HepG2 (cell line): ENCODE data around the gene RNF38. TPM values are rescaled to one million over a fixed set of nuclear protein-coding genes. Genes with fewer than 3 reads are reported as not detected.

Experiments used
- BORCS8-MEF2B ChIP-seq: sonication (generic); formaldehyde crosslinking; IDR thresholded peaks from 2 replicates; pipeline ENCODE4 v1.8.0; 2022; ENCODE audit warnings: mild to moderate bottlenecking, missing genetic modification reagents
- CHD4 ChIP-seq: fragments of 200-600 bp; sonication (generic); IDR thresholded peaks from 2 replicates; pipeline ENCODE4 v1.7.0; 2017; ENCODE audit warnings: mild to moderate bottlenecking, low read length, borderline replicate concordance
- CREBL2 ChIP-seq: sonication (generic); formaldehyde crosslinking; IDR thresholded peaks from 2 replicates; pipeline ENCODE4 v1.8.1; 2023; ENCODE audit warnings: missing genetic modification reagents, mild to moderate bottlenecking, borderline replicate concordance
- ETS1 ChIP-seq: sonication (generic); formaldehyde crosslinking; IDR thresholded peaks from 2 replicates; pipeline ENCODE4 v1.4.0; 2020; ENCODE audit warnings: missing genetic modification reagents
- HMG20A ChIP-seq: IDR thresholded peaks from 2 replicates; pipeline ENCODE4 v1.6.1; 2016; ENCODE audit warnings: borderline replicate concordance
- HOXA9 ChIP-seq: sonication (generic); formaldehyde crosslinking; IDR thresholded peaks from 2 replicates; pipeline ENCODE4 v1.8.1; 2022; ENCODE audit warnings: missing genetic modification reagents, mild to moderate bottlenecking, moderate library complexity, borderline replicate concordance
- KAT8 ChIP-seq: IDR thresholded peaks from 2 replicates; pipeline ENCODE4 v1.6.1; 2016; ENCODE audit warnings: missing genetic modification reagents, missing compliant biosample characterization
- KMT2A ChIP-seq: sonication (generic); formaldehyde crosslinking; IDR thresholded peaks from 2 replicates; pipeline ENCODE4 v1.4.0; 2020; ENCODE audit warnings: missing genetic modification reagents
- MLXIP ChIP-seq: sonication (generic); formaldehyde crosslinking; IDR thresholded peaks from 2 replicates; pipeline ENCODE4 v1.9.0; 2021; ENCODE audit warnings: missing genetic modification reagents, borderline replicate concordance
- PBX3 ChIP-seq: sonication (generic); formaldehyde crosslinking; IDR thresholded peaks from 2 replicates; pipeline ENCODE4 v1.8.1; 2023; ENCODE audit warnings: missing genetic modification reagents, inconsistent platforms, borderline replicate concordance
- SMYD3 ChIP-seq: sonication (generic); formaldehyde crosslinking; IDR thresholded peaks from 2 replicates; pipeline ENCODE4 v1.8.1; 2023; ENCODE audit warnings: mild to moderate bottlenecking, missing genetic modification reagents
- U2AF2 ChIP-seq: fragments of 200-400 bp; formaldehyde crosslinking; IDR thresholded peaks from 2 replicates; pipeline ENCODE4 v1.6.1; 2017; ENCODE audit warnings: low read depth, mild to moderate bottlenecking, low read length
- ZNF24 ChIP-seq: fragments of 450-650 bp; IDR thresholded peaks from 2 replicates; pipeline ENCODE4 v1.6.1; 2017; ENCODE audit warnings: antibody characterized with exemption, mild to moderate bottlenecking
- ZNF337 ChIP-seq: sonication (generic); formaldehyde crosslinking; IDR thresholded peaks from 2 replicates; pipeline ENCODE4 v1.5.1; 2020; ENCODE audit warnings: missing genetic modification reagents, low read depth, mild to moderate bottlenecking, borderline replicate concordance
- ZNF33B ChIP-seq: sonication (generic); formaldehyde crosslinking; IDR thresholded peaks from 2 replicates; pipeline ENCODE4 v1.5.1; 2020; ENCODE audit warnings: mild to moderate bottlenecking, missing genetic modification reagents
- ZNF644 ChIP-seq: IDR thresholded peaks from 2 replicates; pipeline ENCODE4 v1.6.1; 2016; ENCODE audit warnings: low read depth
- ZNF775 ChIP-seq: sonication (generic); formaldehyde crosslinking; IDR thresholded peaks from 2 replicates; pipeline ENCODE4 v1.4.0; 2020; ENCODE audit warnings: missing genetic modification reagents, mild to moderate bottlenecking, moderate library complexity, borderline replicate concordance
- ZNF781 ChIP-seq: sonication (generic); formaldehyde crosslinking; IDR thresholded peaks from 2 replicates; pipeline ENCODE4 v1.5.1; 2020; ENCODE audit warnings: borderline replicate concordance, mild to moderate bottlenecking, missing genetic modification reagents; ENCODE audit errors: not compliant biosample characterization
- ZXDC ChIP-seq: sonication (generic); formaldehyde crosslinking; IDR thresholded peaks from 2 replicates; pipeline ENCODE4 v1.5.0; 2020; ENCODE audit warnings: mild to moderate bottlenecking, missing genetic modification reagents
- polyA plus RNA-seq, 8 experiments: library from polyadenylated mRNA; depleted of rRNA in 3 of 8; stranded (reverse) in 7 of 8; unstranded in 1 of 8; fragments of >200 nt; fragmentation: Illumina TruSeq in 4 of 8; extraction: Trizol in 4 of 8; gene quantifications; 2 replicates each; pipeline versions ENCODE4 v1.2.1 to v1.2.3, GENCODE V29; 2011 to 2016; ENCODE audit warnings: low read depth in 4 of 8, missing spikeins in 1 of 8, mixed read lengths in 1 of 8; ENCODE audit not compliant: insufficient read depth in 1 of 8
- total RNA-seq, 5 experiments: library from RNA; depleted of rRNA; stranded (reverse); fragments of >200 nt; fragmentation: Illumina TruSeq; extraction: Trizol; gene quantifications; 2 replicates each; pipeline ENCODE4 v1.2.3, GENCODE V29; 2016; ENCODE audit warnings: low read depth in 1 of 5
- TF ChIP-seq, protein P1 (sequence below): sonication (generic); formaldehyde crosslinking; IDR thresholded peaks from 2 replicates; pipeline ENCODE4 v1.8.0; 2022; ENCODE audit warnings: missing genetic modification reagents, mild to moderate bottlenecking, inconsistent platforms, borderline replicate concordance

RNF38 gene
- total and polyA plus RNA-seq, 2 of the 13 experiments (the other 11 are each of a cell fraction or from before 2014, with no cell fraction given), result 9.1 to 32.1 TPM

DNA sequence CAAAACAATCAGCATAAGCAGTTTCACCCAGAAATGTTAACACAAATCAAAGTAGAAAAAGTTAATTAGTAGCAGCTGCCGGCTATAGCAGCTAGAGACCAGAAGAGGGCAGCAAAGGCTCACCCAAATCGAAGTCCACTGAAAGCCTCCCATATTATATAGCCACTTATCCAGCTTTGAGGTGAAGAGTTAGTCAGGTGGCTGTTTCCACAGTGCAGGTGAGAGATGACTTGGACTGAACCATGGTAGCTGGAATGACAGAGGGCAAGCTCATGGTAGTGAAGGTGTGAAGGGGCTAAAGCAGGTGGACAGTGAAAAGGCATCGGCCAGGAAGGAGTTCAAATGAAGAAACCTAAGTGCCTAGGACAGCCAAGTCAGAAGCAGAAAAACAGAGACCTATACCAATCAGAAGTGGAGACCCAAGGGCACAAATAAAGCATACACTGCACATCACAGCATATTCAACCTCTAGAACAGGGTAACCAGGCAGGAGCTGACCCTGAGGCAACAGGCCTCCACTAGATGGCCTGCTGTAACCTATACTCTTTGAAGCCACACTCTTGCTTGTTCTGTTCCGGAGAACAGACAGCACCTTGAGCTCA is 7.2 kb upstream of the RNF38 start (continued):
- TF ChIP-seq MLXIP (CRISPR knock-in tag) (no peak), CHD4 (no peak; the same call in 1 of the 2 replicates), ZNF33B (CRISPR knock-in tag) (no peak), ZNF775 (CRISPR knock-in tag) (no peak), KMT2A (0 out of 2 replicates have a peak, but pooled peaks have one; percentile 24), ZNF24 (no peak), ZNF781 (CRISPR knock-in tag) (peak; percentile 57), ZXDC (CRISPR knock-in tag) (no peak), KAT8 (CRISPR knock-in tag) (0 out of 2 replicates have a peak, but pooled peaks have one; percentile 10), ZNF337 (no peak), HOXA9 (CRISPR knock-in tag) (no peak), PBX3 (CRISPR knock-in tag) (no peak), ZNF644 (CRISPR knock-in tag) (no peak), BORCS8-MEF2B (CRISPR knock-in tag) (0 out of 2 replicates have a peak, but pooled peaks have one; percentile 48), ETS1 (no peak), U2AF2 (no peak), CREBL2 (no peak), HMG20A (CRISPR knock-in tag) (no peak), SMYD3 (no peak)
- TF ChIP-seq, protein P1, sequence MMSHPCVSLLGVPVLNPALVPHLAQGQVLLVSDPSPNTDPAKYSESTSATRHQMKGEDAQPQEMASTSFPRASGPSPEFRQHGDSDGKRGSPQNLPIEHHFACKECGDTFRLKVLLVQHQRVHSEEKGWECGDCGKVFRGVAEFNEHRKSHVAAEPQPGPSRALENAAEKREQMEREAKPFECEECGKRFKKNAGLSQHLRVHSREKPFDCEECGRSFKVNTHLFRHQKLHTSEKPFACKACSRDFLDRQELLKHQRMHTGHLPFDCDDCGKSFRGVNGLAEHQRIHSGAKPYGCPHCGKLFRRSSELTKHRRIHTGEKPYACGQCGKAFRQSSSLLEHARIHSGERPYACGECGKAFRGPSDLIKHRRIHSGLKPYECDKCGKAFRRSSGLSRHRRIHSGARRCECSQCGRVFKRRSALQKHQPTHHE (CRISPR knock-in tag), result 0 out of 2 replicates have a peak, but pooled peaks have one; percentile 34
